KOPT-K1 (cell line): Measurements from ENCODE around the gene ZDHHC5.

ENCODE experiments used
- H3K27ac ChIP-seq: fragments of 200-600 bp; sonication (generic); 2 replicates; pipeline ENCODE4 v1.5.1; 2016; ENCODE audit warnings: antibody characterized with exemption, mild to moderate bottlenecking, low read depth, low read length; ENCODE audit not compliant: poor library complexity, severe bottlenecking
- H3K36me3 ChIP-seq: fragments of 200-600 bp; sonication (generic); 2 replicates; pipeline ENCODE4 v1.5.1; 2017; ENCODE audit warnings: antibody characterized with exemption, mild to moderate bottlenecking, low read length, moderate library complexity; ENCODE audit not compliant: insufficient read depth
- H3K9me3 ChIP-seq: fragments of 200-600 bp; sonication (generic); 2 replicates; pipeline ENCODE4 v1.5.1; 2017; ENCODE audit warnings: antibody characterized with exemption, low read length, mild to moderate bottlenecking; ENCODE audit not compliant: insufficient read depth, poor library complexity, severe bottlenecking

ZDHHC5 gene, protein sequence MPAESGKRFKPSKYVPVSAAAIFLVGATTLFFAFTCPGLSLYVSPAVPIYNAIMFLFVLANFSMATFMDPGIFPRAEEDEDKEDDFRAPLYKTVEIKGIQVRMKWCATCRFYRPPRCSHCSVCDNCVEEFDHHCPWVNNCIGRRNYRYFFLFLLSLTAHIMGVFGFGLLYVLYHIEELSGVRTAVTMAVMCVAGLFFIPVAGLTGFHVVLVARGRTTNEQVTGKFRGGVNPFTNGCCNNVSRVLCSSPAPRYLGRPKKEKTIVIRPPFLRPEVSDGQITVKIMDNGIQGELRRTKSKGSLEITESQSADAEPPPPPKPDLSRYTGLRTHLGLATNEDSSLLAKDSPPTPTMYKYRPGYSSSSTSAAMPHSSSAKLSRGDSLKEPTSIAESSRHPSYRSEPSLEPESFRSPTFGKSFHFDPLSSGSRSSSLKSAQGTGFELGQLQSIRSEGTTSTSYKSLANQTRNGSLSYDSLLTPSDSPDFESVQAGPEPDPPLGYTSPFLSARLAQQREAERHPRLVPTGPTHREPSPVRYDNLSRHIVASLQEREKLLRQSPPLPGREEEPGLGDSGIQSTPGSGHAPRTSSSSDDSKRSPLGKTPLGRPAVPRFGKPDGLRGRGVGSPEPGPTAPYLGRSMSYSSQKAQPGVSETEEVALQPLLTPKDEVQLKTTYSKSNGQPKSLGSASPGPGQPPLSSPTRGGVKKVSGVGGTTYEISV

DNA sequence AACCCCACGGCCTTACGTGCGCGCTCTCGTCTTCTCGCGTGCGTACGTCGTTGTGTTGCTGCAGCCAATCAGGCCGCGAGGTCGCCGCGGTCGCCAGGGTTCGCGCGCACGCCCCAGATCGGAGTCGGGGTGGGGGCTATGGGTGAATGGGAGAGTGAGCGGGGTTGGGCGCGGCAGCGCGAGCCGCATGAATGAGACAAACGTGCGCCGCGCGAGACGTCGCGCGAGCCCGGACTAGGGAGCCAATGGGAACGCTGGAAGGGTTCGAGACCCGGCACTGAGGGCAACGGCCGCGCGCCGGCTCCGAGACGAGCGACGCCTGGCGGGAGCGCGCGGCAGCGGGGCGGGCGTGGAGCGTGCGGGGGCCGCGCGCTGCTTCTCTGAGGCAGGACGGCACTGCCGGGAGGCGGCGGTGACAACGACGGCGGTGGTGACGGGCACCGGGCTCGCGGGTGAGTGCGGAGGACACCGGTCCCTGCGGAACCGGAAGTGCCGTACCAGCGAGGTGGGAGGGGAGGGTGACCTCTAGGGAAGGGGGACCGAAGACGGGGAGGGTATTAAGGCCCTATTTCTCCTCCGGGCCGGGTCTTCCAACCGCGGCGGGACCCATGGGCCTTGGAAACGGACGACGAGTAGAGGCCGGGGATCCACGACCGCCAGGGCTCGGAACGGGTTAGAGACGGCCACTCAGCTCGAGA, at the start of gene ZDHHC5:
Gene ZDHHC5, plus strand, starts transcription at position 379 of the 698 bp plus-strand sequence. CDS start 4,977 bp downstream, outside the sequence.
- no peaks in the 10 kb centered on the region for H3K9me3 ChIP-seq
- peaks cover 28% of the 10 kb centered on the region for H3K36me3 ChIP-seq
- peak within 1 kb of the TSS; percentile 97 for H3K27ac ChIP-seq

DNA sequence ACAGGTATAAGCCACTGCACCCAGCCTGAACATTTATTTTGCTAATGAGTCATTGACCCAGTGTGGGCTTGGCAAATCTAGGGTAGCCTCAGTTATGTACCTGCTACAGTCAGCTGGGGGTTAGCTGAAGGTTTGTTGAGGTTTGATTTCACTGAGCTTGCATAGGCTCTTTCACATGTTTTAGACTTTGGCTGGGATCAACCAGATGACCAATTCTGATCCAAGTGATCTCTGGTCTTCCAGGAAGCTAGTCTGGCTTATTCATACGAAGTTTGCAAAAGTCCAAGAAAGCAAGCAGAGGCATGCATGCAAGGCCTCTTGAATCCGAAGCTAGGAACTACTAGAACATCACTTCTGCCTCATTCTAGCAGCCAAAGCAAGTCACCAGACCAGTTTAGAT, 49.5 kb upstream of the ZDHHC5 start:
- H3K27ac ChIP-seq, result no peak overlapping the region
- H3K36me3 ChIP-seq, result no peaks in the 10 kb centered on the region
- H3K9me3 ChIP-seq, result peaks cover 14% of the 10 kb centered on the region

- H3K27ac ChIP-seq, result no peak overlapping the region
- H3K9me3 ChIP-seq, result peaks cover 14% of the 10 kb centered on the region
- H3K36me3 ChIP-seq, result no peaks in the 10 kb centered on the region
These were observed 48.6 kb upstream of the ZDHHC5 start for GRCh38 chr11:57619331-57619730.

- no peaks in the 10 kb centered on the region for H3K36me3 ChIP-seq
- H3K9me3 ChIP-seq, result peaks cover 14% of the 10 kb centered on the region
- no peak overlapping the region for H3K27ac ChIP-seq
These were observed 47.4 kb upstream of the ZDHHC5 start for GRCh38 chr11:57620467-57620866.

- peaks cover 14% of the 10 kb centered on the region for H3K9me3 ChIP-seq
- H3K36me3 ChIP-seq, result no peaks in the 10 kb centered on the region
- no peak overlapping the region for H3K27ac ChIP-seq
These were observed 45.7 kb upstream of the ZDHHC5 start for GRCh38 chr11:57622263-57622662.

DNA sequence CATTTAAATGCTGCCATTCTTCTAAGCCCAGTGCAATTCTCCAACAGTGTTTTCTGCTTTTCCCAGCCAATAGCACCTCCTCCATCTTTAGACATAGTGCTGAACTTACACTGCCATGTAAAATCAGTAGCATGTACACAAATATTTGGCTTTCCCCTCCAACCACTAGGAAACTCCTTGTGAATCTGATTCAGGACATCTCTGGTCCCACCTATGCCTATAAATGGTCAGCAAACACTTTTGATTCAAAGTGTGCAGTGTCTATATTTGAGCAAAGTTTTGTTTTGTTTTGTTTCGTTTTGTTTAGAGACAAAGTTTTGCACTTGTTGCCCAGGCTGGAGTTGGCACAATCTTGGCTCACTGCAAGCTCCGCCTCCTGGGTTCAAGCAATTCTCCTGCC, 43.0 kb upstream of the ZDHHC5 start:
- Histone ChIP-seq H3K36me3 (no peaks in the 10 kb centered on the region), H3K27ac (no peak overlapping the region), H3K9me3 (peaks cover 6% of the 10 kb centered on the region)

- no peaks in the 10 kb centered on the region for H3K9me3 ChIP-seq
- no peaks in the 10 kb centered on the region for H3K36me3 ChIP-seq
These were observed 41.0 kb upstream of the ZDHHC5 start for GRCh38 chr11:57626895-57627294.

DNA sequence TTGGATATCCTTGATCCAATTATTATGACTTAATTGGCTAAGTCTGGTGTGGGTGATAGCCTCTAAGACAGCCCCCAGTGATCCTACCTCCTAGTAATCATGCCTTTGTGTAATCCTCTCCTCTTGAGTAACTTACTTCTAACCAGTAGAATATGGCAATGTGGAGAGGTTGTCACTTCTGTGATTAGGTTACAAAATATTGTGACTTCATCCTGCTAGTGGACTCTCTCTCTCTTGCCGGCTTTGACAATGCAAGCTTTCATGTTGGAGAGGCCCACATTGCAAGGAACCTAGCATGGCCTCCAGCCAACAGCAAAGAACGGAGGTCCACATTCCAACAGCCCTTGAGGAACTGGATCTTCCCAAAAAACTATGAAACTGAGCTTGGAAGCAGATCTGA, 37.7 kb upstream of the ZDHHC5 start:
- Histone ChIP-seq H3K27ac (no peak overlapping the region), H3K36me3 (no peaks in the 10 kb centered on the region), H3K9me3 (no peaks in the 10 kb centered on the region)

More at GRCh38 chr11:57626895-57627294, 41.0 kb upstream of the ZDHHC5 start:
- H3K27ac ChIP-seq, result no peak overlapping the region

DNA sequence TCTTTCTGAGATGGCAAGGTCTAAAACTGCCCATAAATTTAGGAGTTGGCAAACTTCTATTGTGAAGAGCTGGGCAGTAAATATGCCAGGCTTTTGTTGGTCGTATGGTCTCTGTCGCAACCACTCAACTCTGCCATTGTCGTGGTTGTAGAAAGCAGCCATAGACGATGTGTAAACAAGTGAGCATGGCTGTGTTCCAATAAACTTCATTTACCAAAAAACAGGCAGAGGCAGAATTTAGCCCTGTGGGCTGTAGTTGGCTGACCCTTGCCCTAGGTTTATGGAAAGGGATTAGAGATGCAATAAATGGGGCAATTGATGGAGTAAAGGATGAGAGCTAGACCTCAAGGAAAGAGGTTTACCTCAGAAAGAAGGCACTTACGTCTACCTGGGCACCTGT, 35.8 kb upstream of the ZDHHC5 start:
- H3K9me3 ChIP-seq, result no peaks in the 10 kb centered on the region
- H3K36me3 ChIP-seq, result no peaks in the 10 kb centered on the region
- no peak overlapping the region for H3K27ac ChIP-seq

GRCh38 chr11:57633394-57634070, 34.4 kb upstream of the ZDHHC5 start:
- Histone ChIP-seq H3K36me3 (no peaks in the 10 kb centered on the region), H3K9me3 (no peaks in the 10 kb centered on the region), H3K27ac (no peak overlapping the region)

GRCh38 chr11:57634311-57634710, 33.6 kb upstream of the ZDHHC5 start:
- Histone ChIP-seq H3K27ac (no peak overlapping the region), H3K36me3 (no peaks in the 10 kb centered on the region), H3K9me3 (no peaks in the 10 kb centered on the region)

- Histone ChIP-seq H3K9me3 (no peaks in the 10 kb centered on the region), H3K27ac (no peak overlapping the region), H3K36me3 (no peaks in the 10 kb centered on the region)
These were observed 32.7 kb upstream of the ZDHHC5 start for GRCh38 chr11:57635246-57635645.

DNA sequence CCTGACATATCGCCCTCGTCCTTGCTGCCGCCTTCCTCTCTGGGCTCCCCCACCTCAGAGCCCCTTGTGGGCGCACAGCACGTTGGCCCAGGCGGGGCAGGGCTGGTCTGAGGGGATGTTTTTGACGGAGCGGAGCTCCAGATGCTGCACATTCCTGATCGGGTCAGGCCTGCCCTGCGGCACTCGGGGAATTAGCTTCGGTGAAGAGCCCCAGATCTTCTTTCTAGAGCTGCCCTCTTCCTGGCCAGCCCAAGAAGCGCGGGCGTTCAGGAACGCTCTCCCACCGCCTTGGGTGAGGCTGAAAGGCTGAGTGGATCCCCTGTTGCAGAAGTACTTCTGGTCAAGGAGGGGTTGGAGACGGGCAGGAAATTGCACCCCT, 30.3 kb upstream of the ZDHHC5 start:
- no peaks in the 10 kb centered on the region for H3K36me3 ChIP-seq

DNA sequence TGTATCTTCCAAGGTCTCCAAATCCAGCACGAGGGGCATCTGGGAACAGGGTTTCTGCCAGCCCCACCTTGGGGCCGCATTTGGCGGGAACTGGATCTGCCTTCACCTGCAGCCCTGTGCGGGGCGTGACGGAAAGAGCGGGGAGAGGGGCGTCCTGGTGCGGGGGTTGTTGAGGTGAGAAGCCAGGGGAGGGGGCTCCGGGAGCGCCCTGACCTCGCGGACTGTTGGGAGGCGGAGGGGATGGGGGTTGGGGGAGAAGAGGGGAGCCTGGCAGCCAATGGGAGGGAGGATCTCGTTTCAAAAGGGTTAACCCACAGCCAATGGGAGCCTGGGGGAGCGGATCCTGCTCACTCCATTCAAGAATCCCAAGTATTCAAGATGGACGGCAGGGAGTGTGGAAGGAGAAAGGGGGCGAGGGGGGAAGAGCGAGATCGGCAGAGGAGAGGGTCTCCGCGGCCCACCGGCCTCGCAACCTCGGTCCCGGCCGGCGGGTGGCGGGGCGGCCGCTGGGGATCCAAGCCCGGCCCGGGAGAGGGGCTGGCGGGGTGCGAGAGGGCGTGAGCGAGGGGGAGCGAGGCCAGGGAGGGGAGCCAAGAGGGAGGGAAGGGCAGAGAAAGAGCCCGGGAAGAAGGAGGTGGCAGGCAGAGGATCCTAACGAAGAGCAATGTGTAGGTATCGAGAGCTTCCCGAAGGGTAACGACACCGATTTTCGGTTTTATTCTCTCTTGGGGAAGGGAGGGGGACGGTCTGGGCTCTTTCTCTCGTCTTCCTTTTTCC, 29.7 kb upstream of the ZDHHC5 start:
- Histone ChIP-seq H3K36me3 (no peaks in the 10 kb centered on the region), H3K9me3 (no peaks in the 10 kb centered on the region), H3K27ac (peak overlapping the region; percentile 100)

More for the DNA sequence above, 30.3 kb upstream of the ZDHHC5 start:
- H3K27ac ChIP-seq, result peak overlapping the region; percentile 100
- H3K9me3 ChIP-seq, result no peaks in the 10 kb centered on the region
